Tongue (tissue), 2 donors: ENCODE results near the gene RHBDL2. TPM values are rescaled to one million over a fixed set of nuclear protein-coding genes. Genes with fewer than 3 reads are reported as not detected.
"Not testable (repeated sequence)": the region's sequence is repeated elsewhere in the genome, so short reads cannot be mapped to it uniquely, and the experiment has no call there.

Experiments used
- DNase-seq: peaks from one replicate; pipeline ENCODE4 v3.0.0-alpha.2; 2015
- total RNA-seq: library from RNA; depleted of rRNA; stranded (reverse); fragments of >200 nt; gene quantifications from one replicate; pipeline ENCODE4 v1.2.3, GENCODE V29; 2014

Gene RHBDL2, protein sequence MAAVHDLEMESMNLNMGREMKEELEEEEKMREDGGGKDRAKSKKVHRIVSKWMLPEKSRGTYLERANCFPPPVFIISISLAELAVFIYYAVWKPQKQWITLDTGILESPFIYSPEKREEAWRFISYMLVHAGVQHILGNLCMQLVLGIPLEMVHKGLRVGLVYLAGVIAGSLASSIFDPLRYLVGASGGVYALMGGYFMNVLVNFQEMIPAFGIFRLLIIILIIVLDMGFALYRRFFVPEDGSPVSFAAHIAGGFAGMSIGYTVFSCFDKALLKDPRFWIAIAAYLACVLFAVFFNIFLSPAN
- total RNA-seq, result 1.6 TPM

GRCh38 chr1:38941527-38942019 lies at the start of gene RHBDL2:
TSS of gene RHBDL2 (minus strand) at chr1:38941830. CDS start at chr1:38919212, 22,618 bp downstream.
- peak; percentile 70 for DNase-seq

DNA sequence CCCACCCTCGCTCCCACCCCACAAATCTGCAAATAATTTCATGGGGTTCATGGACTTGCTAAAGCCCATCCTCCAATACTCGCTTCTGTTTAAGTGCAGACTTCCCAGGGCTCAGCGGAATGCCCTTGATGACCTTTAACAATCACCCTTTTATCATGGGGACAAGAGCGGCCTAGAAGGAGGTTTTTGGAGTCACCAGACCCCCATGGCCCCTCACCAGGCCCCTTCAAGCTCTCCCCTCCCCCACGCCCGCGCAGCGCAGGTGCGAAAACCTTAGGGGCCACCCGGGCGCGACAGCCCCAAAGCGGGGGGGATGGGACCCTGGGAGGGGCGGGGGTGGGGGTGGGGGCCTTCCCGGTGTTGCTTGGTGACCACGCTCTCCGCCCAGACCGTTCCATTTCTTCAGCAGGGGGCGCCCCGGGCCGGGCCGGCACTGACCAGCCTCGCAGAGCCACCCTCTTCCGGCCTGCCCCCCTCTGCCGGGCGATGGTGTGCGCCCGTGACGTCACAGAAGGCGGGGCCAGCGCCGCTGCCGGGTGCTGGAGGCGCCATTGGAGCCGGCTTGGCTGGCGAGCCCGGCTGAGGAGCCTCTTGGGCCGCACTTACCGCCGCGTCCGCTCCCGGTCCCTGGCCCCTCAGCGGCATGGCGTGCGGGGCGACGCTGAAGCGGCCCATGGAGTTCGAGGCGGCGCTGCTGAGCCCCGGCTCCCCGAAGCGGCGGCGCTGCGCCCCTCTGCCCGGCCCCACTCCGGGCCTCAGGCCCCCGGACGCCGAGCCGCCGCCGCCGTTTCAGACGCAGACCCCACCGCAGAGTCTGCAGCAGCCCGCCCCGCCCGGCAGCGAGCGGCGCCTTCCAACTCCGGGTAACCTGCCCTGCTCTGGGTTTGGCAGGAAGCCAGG lies 49.4 kb upstream of the RHBDL2 start, which contains the start of gene AKIRIN1:
Gene AKIRIN1, plus strand, starts transcription at position 539 of the 900 bp plus-strand sequence. Its CDS starts 105 bp downstream, at position 644.
- DNase-seq, result peak; percentile 98

DNA sequence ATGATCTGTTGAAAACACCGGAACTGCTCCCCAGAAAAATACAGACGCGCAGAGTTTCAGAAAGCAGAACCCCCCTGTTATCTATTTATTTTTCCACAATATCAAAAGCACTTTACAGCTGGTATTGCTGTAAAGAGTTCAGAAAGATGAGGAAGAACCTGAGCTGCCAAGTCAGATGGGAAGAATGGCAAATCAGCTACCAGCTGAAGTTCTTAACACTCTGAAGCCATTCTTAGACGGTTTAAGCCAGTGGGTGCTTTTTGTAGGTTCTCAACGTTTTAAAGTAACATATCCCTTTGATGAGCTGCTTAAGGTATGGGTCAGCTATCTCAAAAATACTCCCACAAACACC lies 48.7 kb upstream of the RHBDL2 start:
- peak; percentile 39 for DNase-seq

- no peak for DNase-seq
These were observed 48.3 kb upstream of the RHBDL2 start for GRCh38 chr1:38989979-38990378.

- DNase-seq, result not testable (repeated sequence)
These were observed 37.8 kb upstream of the RHBDL2 start for GRCh38 chr1:38979380-38979779.

DNA sequence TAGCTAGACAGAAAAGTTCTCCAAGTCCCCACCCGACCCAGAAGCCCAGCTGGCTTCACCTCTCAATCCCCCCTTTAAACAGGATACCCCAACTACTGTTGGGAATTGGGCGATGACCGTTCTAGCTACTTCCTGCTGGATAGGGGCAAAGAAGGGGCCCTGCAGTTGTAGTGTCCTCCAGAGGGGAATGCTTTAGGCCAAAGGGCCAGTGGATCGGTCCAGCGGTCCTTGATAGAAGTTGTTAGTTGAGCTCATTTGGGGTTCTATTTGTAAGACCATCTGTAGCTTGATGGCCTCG lies 36.6 kb upstream of the RHBDL2 start:
- DNase-seq, result not testable (repeated sequence)

DNA sequence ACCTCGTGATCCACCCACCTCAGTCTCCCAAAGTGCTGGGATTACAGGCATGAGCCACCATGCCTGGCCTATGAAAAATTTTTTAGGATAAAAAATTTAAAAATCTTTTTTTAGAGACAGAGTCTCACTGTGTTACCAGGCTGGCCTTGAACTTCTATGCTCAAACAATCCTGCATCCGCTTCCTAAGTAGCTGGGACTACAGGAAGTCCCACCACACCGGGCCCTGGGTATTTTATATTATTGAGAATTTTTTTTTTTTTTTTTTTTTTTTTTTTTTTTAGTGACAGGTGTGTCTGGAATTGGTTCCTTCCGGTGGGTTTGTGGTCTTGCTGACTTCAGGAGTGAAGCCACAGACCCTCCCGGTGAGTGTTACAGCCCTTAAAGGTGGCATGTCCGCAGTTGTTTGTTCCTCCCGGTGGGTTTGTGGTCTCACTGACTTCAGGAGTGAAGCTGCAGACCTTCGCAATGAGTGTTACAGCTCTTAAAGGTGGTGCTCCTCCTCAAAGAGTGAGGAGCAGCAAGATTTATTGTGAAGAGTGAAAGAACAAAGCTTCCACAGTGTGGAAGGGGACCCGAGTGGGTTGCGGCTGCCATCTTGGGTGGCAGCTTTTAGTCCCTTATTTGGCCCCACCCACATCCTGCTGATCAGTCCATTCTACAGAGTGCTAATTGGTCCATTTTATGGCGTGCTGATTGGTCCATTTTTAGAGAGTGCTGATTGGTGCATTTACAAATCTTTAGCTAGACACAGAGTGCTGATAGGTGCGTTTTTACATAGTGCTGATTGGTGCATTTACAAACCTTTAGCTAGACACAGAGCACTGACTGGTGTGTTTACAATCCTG lies 36.0 kb upstream of the RHBDL2 start:
- DNase-seq, result not testable (repeated sequence)

DNA sequence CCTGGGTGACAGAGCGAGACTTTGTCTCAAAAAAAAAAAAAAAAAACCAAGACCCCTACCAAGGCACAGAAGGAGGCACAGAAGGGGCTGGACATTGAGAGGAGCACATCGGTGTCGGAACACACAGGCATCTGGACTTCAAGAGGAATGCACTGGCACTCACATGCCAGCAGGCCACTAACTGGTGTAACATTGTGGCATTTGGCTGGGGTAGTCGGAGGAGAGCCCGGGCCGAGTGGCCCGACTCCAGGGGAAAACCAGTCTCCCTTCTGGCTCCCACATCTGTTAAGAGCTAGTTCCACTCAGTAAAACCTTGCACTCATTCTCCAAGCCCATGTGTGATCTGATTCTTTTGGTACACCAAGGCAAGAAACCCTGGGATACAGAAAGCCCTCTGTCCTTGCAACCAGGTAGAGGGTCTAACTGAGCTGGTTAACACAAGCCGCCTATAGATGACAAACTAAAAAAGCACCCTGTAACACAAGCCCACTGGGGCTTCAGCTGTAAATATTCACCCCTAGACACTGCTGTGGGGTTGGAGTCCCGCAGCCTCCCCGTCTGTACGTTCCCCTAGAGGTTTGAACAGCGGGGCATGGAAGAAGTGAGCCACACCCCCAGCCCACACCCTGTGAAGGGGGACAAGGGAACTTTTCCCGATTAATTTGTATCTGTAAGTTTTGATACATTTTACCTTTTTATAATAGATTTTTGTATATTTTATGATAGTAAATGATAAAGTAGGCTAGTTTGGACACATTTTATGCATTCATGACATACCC lies 32.2 kb upstream of the RHBDL2 start:
- DNase-seq, result no peak

DNA sequence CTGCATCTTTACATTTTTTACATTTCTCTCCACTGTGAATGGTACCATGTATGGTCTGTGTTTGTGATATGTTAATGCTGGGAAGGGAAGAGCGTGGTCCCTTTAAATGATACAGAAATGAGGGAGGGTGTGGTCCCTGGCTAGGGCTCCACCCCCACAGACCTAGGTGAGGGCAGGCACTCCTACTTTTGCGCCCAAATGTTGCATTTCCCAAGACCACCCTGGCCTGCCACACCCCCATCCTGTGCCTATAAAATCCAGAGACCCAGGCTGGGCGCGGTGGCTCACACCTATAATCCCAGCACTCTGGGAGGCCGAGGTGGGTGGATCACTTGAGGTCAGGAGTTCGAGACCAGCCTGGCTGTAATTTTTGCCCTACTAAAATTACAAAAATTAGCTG lies 31.5 kb upstream of the RHBDL2 start:
- not testable (repeated sequence) for DNase-seq

DNA sequence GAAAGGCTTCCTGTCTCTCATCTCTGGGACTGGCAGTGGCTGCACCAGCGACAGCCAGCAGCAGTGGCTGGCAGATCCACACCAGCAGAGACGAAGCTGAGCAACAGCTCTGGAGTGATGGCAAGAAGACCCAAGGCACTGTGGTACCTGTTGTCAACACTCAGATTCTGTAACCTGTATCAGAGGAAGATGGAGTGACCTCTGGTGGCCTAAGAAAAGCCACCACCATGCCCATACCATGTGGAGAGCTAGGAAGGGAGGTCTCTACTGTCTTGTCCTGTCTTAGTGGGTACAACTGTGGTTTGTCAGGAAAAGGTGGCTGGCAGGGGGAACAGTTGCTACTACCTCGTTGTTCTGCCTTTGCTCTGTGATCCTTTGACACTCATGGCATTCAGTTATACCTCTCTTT lies 22.5 kb upstream of the RHBDL2 start:
- DNase-seq, result no peak

DNA sequence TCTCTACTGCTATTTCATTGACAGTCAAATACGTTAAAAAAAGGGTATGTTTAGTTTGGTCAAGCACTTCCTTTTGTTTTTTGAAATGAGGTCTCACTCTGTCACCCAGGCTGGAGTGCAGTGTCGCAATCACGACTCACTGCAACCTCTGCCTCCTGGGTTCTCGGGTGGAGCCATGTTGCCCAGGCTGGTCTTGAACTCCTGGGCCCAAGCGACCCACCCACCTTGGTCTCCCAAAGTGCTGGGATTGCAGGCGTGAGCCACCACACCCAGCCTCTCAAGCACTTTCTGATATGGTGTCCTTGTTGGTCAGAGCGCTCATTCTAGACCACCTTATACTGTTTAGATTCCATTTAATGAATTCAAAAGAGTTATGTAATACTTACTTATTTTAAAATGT lies 20.9 kb upstream of the RHBDL2 start:
- DNase-seq, result no peak

- DNase-seq, result no peak
These were observed 20.5 kb upstream of the RHBDL2 start for GRCh38 chr1:38962113-38962512.

- DNase-seq, result no peak
These were observed 17.3 kb upstream of the RHBDL2 start for GRCh38 chr1:38958967-38959366.

GRCh38 chr1:38953433-38953860 lies 11.8 kb upstream of the RHBDL2 start:
- no peak for DNase-seq

DNA sequence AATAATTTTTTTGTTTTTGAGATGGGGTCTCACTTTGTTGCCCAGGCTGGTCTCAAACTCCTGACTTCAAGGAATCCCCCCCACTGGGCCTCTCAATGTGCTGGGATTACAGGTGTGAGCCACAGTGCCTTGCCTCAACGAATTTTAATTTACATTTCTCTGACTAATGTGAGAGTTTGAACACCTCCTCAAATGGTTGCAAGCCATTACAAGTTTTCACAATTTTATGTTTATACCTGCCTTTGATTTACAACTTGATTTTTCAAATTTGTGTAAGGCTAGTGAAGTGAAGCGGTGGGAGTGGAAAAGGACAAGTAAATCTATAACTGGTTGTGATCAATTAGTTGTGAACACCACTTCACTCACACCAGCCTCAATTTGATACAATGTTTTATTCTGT lies 8.9 kb upstream of the RHBDL2 start:
- DNase-seq, result no peak

GRCh38 chr1:38944547-38944946 lies 2.9 kb upstream of the RHBDL2 start:
- no peak for DNase-seq

DNA sequence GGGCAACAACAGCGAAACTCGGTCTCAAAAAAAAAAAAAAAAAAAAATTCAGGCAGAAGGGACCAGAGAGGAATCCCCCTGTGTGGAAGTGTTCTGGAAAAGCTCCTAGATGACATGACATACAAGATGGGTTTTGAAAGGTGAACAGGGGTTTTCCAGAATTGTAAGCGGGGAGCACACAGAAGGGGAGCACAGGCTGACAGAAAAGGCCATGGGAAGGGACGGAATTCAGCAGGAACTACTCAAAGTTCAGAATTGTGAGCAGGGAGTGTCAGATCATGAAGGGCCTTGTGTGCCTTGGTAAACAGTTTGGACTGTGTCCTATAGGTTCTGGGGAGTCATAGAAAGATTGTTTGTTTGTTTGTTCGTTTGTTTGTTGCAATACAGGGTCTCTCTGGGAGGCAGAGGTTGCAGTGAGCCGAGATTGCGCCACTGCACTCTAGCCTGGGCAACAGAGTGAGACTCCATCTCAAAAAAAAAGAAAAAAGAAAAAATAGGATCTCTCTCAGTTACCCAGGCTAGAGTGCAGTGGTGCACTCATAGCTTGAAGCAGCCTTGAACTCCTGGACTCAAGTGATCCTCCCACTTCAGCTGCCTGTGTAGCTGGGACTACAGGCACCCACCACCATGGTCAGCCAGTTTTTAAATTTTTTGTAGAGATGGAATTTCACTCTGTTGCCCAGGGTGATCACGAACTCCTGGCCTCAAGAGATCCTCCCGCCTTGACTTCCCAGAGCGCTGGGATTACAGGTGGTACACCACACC lies 1.2 kb upstream of the RHBDL2 start:
- DNase-seq, result no peak

GRCh38 chr1:38941093-38941492 lies 537 bp downstream of the RHBDL2 start:
- no peak for DNase-seq

DNA sequence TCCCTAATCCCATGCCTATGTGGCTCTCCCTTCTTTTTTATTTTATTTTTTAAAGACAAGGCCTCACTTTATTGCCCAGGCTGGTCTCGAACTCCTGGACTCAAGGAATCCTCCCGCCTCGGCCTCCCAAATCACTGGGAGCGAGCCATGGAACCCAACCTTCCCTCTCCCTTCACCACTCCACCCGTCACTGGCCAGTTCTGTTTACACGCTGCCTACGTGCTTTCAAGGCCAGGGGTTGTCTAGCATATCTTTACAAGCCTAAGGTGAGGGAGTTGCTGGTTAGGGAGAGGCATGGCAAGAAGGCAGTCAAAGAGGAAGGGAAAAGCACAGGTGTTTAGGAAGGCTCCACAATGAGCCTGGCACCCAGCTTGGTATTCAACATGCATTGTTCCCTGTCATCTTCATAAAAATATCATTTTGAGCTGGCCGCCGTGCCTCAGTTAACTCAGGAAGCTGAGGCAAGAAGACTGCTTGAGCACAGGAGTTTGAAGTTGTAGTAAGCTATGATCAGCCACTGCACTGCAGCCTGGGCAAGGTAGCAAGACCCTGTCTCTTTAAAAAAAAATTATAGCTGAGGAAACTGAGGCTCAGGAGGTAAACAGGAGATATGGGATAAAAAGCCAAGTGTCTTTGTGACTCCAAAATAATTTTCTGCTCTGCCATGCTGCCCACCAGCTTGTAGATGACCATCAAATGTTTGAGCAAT lies 1.1 kb downstream of the RHBDL2 start:
- DNase-seq, result no peak

DNA sequence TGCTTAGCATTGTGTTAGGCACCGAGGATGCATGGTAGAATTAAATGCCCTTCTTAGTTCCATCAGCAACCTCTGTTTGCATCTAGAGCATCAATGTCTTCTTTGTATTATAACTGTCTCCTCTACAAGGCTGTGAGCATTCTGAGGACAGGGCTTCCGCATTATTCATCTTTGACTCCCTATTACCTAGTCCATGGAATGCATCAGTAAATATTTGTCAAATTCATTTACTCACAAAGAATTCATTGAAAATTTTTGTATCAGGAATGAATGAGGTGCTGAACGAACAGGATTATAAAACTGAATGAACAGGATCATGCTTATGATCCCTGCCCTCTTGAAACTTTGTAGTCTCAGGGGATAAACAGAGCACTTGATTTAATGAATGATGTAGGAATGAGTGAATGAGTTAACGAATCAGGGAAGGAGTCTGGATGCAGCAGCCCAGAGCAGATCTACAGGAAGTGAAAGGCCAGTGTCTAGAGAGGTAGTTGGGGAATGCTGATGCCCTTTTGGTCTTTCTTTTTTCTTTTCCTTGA lies 2.8 kb downstream of the RHBDL2 start:
- no peak for DNase-seq
